ENCODE measurements around the gene PRKG1.

DNA sequence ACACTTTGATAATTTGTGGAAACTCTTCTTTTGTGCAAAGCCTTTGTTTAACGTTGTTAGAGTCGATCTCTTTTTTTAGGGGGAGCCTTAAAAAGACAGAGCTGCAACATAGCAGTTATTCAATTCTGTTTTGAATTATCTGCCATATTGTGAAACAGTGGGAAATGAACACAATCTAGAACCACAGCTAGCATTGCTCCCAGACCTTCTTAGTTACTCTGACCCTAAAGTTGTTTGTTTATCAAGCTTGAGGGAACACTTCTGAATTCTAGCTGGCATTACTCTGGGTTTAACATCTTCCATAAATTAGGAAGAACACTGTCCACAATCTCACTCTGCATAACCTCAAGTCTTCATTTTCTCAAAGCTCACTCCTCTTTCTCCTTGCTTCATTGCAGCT is 217.7 kb downstream of the PRKG1 start:
- no peak for TF ChIP-seq TAF1 (IDR thresholded peaks at IDR 0.05; ENCODE audit: low read depth)
- no peak for TF ChIP-seq EP300 (IDR thresholded peaks at IDR 0.05; ENCODE audit: borderline replicate concordance)
- no peak for TF ChIP-seq RAD21 (IDR thresholded peaks at IDR 0.05; ENCODE audit: low read depth)
- TF ChIP-seq NFIC (IDR thresholded peaks at IDR 0.05) = no peak
- TF ChIP-seq, protein P1, sequence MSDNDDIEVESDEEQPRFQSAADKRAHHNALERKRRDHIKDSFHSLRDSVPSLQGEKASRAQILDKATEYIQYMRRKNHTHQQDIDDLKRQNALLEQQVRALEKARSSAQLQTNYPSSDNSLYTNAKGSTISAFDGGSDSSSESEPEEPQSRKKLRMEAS (IDR thresholded peaks at IDR 0.05) = no peak
- no peak for TF ChIP-seq TCF12 (IDR thresholded peaks at IDR 0.05; ENCODE audit: low read depth)
- TF ChIP-seq CEBPB (IDR thresholded peaks at IDR 0.05) = no peak
- TF ChIP-seq REST (IDR thresholded peaks at IDR 0.05; ENCODE audit: low read depth) = no peak
- TF ChIP-seq EGR1 (IDR thresholded peaks at IDR 0.05) = no peak
- no peak for TF ChIP-seq FOXM1 (IDR thresholded peaks at IDR 0.05; ENCODE audit: borderline replicate concordance, low read depth)
- no peak for TF ChIP-seq YY1 (IDR thresholded peaks at IDR 0.05; ENCODE audit: low read depth)
- TF ChIP-seq TEAD4 (IDR thresholded peaks at IDR 0.05) = no peak
- no peak for TF ChIP-seq CREB1 (IDR thresholded peaks at IDR 0.05; ENCODE audit: low read depth)
- TF ChIP-seq ZBTB7A (IDR thresholded peaks at IDR 0.05; ENCODE audit: low read depth) = no peak

Data from Ishikawa (cell line).